Iris pigment epithelial cell (primary cell): Measurements from ENCODE around the gene MYO7B.

Experiments used
- DNase-seq: peaks from one replicate; pipeline ENCODE4 v3.0.0-alpha.2; 2011; ENCODE audit warnings: low read depth

MYO7B gene

DNA sequence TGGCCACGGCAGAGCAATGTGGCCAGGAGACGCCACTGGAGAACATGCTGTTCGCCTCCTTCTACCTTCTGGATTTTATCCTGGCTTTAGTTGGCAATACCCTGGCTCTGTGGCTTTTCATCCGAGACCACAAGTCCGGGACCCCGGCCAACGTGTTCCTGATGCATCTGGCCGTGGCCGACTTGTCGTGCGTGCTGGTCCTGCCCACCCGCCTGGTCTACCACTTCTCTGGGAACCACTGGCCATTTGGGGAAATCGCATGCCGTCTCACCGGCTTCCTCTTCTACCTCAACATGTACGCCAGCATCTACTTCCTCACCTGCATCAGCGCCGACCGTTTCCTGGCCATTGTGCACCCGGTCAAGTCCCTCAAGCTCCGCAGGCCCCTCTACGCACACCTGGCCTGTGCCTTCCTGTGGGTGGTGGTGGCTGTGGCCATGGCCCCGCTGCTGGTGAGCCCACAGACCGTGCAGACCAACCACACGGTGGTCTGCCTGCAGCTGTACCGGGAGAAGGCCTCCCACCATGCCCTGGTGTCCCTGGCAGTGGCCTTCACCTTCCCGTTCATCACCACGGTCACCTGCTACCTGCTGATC lies 115.4 kb downstream of the MYO7B start:
- DNase-seq = no peak

DNA sequence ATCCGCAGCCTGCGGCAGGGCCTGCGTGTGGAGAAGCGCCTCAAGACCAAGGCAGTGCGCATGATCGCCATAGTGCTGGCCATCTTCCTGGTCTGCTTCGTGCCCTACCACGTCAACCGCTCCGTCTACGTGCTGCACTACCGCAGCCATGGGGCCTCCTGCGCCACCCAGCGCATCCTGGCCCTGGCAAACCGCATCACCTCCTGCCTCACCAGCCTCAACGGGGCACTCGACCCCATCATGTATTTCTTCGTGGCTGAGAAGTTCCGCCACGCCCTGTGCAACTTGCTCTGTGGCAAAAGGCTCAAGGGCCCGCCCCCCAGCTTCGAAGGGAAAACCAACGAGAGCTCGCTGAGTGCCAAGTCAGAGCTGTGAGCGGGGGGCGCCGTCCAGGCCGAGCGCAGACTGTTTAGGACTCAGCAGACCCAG lies 115.9 kb downstream of the MYO7B start:
- DNase-seq = no peak

DNA sequence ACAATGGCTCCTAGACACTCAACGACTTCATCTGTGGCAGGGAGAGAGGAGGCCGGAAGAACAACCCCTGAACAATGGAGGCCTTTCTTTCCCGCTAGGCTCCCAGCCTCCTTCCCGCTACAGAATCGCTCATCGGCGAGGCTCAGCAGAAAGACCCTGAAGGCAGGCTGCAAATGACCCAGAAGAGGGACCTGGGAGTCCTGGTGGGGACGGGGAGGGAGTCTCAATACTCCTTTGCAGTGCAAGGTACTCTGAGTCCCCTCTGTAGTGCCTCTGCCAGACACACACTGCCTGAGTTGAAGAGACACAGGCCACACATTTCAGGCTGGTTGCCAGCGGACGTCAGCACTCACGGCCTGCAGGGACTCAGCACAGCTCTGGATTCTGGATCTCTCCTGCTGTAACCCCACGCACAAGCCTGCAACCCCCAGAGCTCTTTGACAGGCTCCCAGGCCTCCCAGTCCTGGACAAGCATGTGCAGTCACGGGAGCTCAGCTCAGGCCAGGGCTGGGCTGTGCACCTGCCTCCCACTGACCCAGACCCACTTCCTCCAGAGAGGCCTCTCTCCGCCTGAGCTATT lies 116.6 kb downstream of the MYO7B start:
- DNase-seq = no peak

DNA sequence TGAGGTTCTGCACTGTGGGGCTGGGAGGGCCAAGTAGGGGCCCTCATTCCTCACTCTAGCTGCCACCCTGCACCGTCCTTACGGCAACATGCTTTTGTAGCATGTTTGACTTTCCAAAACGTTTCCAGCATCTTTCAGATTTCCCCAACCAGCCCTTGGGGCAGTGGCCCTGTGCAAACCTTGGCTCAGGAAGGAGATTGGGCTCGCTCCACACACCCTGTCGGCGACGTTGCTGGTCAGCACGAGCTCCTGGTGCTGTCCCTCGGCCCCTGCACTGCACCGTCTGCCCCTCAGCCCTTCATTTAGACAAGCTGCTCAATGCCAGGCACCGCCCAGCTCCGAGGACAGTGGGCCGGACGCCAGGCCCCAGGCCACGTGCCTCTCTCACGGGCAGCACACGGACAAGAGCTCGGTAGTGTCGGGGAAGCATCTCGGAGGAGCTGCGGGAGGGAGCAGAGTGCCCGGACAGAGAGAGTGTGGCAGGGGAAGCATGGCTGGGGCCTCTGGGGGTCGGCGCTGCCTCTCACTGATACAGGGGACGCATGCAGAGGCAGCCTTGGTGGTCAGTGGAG lies 117.4 kb downstream of the MYO7B start:
- DNase-seq = no peak

DNA sequence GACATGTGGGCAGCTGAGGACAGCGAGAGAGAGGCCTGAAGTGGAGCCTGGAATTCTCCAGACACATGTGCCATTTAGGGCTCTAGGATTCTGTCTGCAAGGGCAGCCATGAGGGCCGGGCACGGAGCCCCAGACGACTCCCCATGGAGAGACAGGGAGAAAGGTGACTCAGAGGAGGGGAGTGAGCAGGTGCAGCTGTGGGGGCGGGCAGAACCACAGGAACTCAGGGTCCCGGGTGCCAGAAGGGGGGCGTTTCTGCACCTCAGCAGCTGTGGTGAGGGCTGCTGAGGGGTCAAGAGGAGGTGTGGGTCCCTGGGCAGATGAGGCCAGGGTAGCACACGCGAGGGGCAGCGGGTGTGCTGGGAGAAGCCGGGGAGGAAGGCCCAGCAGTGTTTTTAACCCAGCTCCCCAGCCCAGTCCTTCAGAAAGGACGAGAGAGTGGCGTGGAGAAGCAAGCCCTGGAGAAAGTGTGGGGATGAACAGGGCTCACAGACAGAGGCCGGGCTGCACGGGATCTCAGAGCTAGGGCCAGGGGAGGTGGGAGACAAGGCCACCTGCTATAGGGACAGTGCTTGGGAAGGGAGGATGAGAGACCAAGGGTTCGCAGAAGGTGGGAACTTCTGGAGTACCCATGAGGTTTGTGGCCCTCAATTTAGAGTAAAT lies 118.1 kb downstream of the MYO7B start:
- DNase-seq = no peak

DNA sequence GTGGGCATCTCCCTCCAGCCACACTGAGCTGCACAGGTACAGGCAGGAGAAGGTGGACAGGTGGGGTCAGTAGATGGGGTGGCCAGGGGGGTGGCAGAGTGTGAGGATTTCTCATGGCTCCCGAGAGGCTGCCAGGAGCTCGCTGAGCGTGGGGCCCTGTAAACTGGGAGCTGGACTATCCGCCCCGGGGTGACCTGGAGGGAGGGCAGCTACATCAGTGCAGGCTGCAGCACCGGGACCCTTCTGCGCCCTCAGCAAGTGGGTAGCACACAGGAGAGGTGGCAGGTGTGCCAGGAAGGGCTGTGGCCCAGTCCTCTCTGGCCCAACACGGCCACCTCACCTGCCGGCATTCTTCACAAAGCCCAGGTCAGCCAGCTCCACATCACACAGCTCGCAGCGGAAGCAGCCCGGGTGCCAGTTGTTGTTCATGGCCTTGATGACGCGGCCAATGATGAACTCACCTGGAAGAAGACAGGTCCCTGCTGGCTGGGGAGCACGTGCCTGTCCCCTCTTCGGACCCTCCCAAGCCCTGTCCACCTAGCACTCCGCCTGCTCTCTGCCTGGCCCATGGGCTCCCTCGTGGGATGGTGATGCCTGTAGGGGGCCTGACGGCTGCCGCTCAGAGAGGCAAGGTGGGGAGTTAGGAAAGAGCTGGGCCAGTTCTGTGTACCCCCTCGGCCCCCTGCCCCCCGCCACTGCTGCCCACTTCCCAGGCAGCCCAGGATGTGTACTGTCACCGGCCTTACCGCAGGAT lies 118.8 kb downstream of the MYO7B start:
- no peak for DNase-seq

DNA sequence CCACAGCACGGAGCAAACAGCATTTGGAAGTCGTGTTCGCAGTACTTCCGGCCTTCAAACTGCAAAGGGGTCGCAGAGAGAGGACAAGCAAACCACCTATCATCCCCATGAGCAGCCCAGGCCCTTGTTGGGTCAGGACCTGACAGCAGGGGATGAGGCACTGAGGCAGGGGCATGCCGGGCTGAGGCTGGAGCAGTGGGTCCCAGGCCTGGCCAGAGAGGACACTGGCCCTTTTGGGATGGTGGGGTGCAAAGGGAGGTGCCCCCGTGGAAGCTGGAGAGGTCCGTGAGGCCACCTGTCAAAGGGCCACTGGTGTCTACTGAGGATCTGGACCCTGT lies 119.3 kb downstream of the MYO7B start:
- no peak for DNase-seq

DNA sequence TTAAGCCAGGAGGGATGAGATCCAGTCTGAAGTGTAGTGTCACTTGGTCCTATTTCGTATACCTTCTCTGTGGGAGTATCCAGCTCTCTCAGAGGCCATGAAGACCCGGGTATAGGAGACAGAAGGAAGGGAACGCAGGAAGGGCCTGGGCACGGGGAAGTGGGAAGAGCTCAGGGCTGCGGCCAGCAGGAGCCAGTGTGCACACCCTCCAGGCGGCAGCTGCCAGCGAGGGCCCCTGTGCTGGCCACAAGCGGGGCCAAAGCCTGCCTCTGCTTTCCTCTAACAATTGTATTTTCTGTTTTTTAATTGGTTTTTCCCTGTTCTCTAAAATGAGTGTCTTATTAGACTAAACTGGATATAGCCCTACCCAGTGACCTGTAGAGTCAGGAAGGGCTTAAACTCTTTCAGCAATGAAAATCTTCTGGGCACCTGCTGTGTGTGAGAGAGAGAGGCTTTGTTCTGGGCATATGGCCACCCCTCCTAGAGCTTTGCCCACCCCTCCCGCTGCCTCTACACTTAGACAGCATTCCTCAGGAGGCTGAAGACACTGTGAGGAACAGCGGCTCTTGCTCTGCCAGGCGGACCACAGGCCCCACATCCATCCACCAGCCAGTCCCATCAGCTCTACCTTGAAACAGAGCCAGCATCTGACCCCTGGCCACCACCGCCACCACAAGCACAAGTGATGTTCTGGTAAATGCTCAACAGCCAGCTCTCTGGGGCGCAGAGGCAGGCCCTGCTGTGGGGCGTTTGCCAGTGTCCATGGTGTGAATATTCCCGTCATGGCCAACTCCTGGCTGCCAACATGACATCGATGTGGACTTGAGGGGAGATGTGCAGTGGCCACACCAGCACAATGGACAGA lies 120.0 kb downstream of the MYO7B start:
- DNase-seq = no peak

DNA sequence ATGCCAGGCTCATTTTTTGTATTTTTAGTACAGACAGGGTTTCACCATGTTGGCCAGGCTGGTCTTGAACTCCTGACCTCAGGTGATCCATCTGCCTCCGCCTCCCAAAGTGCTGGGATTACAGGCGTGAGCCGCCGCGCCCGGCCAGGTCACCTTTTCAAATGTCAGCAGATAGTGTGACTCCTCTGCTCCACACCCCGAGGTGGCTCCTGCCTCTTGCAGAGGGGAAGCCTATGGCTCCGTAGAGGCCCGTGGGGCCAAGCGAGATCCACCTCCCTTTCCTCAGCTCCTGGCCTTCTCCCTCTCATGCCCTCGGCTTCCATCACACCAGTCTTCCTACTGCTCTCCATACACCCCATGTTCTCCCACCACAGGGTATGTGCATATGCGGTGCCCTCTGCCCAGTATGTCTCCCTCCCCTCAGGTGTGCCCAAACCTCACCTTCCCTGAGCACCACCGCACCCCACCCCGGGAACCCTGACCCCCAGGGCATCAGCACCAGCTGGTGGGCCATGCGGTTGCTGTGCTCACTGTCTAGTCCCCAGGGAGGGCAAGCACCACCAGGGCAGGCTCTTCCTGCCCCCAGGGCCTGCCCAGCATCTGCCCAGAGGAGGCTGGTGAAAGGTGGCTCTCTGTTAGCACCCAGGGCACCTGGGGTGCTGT lies 121.2 kb downstream of the MYO7B start:
- no peak for DNase-seq

DNA sequence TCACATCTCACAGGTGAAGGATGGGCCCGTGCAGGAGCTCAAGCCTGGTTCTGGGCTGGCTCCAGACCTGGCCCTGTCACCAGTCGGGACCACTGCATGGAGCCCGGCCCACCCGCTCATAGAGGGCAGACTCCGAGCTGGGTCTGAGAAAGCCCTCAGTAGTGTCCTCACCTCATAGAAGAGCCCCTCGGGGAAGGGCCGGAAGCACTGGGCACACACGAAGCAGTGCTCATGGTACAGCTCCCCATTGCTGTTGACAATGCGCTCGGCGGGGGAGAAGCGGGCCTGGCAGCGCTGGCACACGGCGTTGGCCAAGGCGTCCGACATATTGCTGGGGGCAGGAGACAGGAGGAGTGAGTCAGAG lies 121.7 kb downstream of the MYO7B start:
- DNase-seq = no peak

DNA sequence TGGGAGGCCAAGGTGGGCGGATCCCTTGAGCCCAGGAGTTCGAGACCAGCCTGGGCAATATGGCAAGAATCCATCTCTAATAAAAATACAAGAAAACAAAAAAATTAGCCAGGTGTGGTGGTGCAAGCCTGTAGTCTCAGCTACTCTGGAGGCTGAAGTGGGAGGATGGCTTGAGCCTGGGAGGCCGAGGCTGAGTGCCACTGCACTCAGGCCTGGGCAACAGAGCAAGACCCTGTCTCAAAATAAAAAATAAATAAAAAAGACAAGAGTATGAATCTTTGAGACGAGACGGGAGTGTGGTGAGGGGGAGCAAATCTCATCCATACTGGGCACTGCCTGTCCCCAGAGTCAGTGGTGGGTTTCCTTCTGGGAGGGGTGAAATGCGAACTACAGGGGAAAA lies 122.7 kb downstream of the MYO7B start:
- DNase-seq = no peak

DNA sequence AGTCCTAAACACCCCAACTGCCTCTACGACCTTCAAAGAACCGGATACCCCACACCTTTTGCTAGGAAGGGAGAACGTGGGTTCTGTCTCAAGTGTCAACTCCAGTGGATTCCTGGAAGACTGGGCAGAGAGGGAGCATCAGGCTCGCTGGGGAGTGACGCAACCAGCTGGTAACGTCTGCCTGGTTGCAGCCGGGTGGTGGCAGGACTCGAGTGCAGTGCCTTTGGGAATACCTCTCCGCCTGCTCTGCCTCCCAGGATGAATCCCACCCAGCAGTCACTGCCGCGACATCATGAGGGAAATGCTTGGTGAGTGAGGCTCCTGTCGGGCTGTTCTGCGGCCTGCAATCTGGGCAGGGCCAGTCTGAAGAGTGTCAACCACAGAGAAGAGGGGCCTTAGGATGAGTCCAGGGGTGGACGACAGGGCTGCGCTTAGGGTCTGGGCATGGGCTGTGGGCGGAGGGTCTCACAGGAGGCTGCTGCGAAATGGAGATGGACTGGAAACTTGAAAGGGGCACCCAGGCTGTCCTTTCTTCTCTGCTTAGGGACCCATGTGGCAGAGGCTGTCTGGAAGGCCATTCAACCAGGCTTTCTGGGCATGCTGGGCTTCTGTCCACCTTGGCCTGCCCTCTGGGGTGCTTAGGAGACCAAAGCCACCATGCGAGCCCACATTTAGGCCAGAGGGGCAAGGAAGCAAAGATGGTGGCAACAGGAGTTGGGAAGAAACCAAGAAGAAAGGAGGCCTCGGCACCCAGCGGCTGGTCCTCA lies 123.3 kb downstream of the MYO7B start:
- no peak for DNase-seq

DNA sequence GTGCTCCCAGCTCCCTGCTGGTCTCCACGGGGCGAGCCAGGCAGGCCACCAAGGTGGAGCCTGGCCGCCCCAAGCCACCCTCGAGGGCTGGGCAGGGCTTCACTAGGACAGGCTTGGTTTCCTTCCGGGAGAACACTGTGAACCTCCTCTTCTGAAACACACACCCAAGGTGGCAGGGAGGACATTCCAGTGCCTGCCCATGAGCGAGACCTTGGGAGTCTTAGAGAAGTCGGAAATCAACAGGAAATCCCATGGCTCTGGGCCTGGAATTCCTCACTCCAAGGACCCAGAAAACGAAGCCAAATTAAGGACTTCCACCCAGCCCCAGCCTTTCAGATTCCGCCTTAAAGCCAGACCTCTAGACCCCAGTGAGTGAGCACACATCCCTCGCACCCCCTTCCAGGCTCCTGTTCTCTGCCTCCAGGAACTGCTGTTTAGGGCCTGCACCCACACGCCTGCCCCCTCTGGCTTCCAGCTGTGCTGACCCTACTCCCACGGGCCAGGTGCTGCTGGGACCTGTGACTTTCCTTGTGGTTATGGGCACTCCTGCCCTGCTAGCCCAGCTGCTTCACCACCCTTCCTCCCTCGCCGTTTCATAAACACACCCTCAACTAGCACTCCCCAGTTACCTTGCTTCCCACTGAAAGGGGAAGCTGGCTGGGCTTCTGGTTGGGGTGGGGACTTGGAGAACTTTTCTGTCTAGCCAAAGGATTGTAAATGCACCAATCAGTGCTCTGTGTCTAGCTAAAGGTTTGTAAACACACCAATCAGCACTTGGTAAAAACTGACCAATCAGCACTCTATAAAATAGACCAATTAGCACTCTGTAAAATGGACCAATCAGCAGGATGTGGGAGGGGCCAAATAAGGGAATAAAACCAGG lies 124.2 kb downstream of the MYO7B start:
- DNase-seq = no peak

DNA sequence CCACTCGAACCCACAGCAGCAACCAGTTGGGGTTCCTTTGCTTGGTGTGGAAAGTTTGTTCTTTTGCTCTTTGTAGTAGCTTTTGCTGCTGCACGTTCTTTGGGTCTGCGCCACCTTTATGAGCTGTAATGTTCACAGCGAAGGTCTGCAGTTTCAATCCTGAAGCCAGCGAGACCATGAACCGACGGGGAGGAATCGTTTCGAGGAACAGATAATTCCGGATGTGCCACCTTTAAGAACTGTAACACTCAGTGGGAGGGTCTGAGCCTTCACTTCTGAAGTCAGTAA lies 124.8 kb downstream of the MYO7B start:
- no peak for DNase-seq

DNA sequence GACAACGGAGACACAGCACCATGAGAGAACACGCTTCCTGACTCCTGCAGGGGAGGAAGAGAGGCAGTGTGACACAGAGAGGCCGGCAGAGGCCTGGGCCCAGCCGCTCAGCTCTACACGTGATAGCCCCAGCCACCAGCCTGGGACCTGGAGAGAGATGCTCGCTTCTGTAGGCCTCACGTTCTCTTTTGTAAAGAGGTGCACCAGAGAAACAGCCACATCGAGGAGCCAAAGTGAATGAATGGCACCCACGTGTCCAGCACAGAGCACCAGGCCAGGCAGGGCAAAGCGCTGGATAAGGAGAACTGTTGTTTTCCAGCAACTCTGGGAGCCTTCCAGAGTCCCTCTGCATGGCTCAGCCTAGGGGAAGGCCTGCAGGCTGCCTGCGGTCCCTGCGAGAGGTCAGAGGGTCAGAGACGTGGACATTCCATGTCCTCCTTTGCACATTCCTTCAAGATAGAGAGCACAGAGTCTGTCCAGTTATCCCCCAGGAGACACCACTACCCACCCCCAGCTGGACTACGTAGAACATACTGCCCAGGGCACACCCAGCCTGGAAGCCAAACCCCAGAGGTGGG lies 125.7 kb downstream of the MYO7B start:
- DNase-seq = no peak

DNA sequence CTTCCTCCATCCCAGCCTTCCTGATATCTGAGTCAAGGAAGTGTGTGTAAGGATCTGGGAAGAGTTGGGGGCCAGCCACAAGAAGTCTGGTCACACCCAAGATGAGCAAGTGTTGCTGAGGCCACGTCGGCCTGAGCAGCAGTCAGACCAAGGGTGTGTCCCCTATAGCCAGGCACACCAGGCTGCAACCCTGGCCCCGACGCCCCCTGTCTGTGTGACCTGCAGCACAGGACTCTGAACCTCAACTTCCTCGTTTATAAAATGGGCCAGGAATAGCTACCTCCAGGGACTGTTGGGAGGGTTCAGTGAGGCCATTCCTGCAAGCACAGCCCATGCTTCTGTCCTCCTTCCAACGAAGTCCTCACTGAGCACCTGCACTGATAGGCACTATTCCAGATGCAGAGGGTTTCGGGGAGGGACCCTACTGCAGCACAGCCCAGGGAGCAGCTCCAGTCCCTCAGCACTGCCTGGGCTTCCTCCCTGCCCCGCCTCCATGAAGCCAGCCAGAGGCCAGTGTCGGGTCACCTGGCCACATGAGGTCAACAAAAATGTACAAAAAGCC lies 126.5 kb downstream of the MYO7B start:
- DNase-seq = no peak

DNA sequence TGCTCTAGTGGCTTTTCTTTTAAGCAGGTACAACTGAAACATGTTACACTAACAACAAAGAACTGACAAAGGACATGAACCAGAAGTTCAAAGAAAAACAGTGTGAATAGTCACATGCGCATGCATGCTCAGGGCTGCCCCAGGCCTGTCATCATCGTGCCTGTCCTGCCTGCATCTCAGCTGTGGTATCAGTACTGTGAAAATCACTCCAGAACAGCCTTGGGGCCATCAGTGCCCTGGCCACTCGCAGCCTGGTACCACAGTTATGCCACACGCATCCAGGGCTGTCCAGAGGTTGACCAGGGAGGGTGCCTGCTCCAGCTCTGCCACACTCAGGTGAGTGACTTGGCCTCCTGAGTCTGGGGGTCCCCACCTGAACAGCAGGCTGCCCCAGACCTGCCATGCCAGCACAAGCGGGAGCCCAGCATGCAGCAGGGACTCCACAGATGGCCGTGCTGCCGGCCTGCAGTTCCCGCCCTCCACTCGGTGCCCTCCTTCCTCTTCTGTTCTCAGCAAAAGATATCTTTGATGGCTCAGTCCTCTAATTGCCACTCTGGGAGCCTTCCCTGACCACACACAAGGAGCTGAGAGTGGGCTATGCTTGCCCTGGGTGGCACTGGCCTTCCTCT lies 127.6 kb downstream of the MYO7B start:
- DNase-seq = no peak

DNA sequence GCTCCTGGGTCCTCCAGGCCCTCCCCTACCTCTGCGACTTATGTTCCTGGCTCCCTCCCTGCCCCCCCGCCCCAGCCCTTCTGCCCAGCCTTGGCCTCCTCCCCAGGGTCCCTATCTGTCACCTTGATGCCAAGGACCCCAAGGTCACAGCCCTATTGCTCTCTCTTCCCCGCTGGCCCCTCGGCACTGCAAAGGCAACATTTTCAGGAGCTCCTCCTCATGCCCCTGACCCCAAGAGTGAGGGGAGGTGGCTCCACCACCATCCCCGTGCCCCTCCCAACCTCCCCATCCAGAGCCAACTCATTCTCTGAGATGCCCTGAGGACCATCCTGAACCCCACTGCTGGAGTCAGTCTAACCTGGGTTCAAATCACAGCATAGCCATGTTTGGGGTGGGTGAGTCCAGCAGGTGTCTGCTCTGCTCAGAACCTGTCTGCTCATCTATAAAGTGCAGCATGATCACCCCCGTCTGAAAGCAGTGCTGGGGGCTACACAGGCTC lies 128.1 kb downstream of the MYO7B start:
- no peak for DNase-seq
